HEK293 (cell line): ENCODE data around the gene BLOC1S2.

Experiments
- CTCF ChIA-PET: fragments of 350-600 bp; formaldehyde crosslinking; extraction: SDS; loops from one replicate; lab custom pipeline; 2021; ENCODE audit warnings: antibody characterized with exemption; lab: Yijun Ruan, JAX
- POLR2A ChIA-PET: fragments of 300-600 bp; formaldehyde crosslinking; extraction: SDS; loops from one replicate; lab custom pipeline; 2020; ENCODE audit warnings: antibody characterized with exemption, inconsistent platforms; lab: Yijun Ruan, JAX
- H3K27ac ChIP-seq: fragments of 200-500 bp; sonication (Bioruptor generic); 2 replicates; pipeline ENCODE4 v1.5.1; 2014; ENCODE audit warnings: low read depth, low read length, control low read depth, inconsistent platforms; ENCODE audit errors: extremely low read depth
- H3K36me3 ChIP-seq, 2 experiments: fragments of 200-500 bp in 1 of 2; sonication (Bioruptor generic) in 1 of 2; 1 replicate in 1 of 2; 2 replicates in 1 of 2; pipeline ENCODE4 v1.5.1; 2014 to 2017; ENCODE audit warnings: inconsistent platforms in 2 of 2, low read length in 2 of 2; ENCODE audit not compliant: control insufficient read depth in 2 of 2, insufficient read depth in 1 of 2
- H3K4me1 ChIP-seq: fragments of 200-500 bp; sonication (Bioruptor generic); 2 replicates; pipeline ENCODE4 v1.5.1; 2014; ENCODE audit warnings: mild to moderate bottlenecking, low read length, inconsistent platforms; ENCODE audit not compliant: control insufficient read depth, insufficient read depth
- H3K4me3 ChIP-seq: 2 replicates; pipeline ENCODE4 v1.5.1; 2011; ENCODE audit warnings: low read depth, mild to moderate bottlenecking, control low read depth, low read length, moderate library complexity
- H3K9me3 ChIP-seq: fragments of 200-500 bp; sonication (Bioruptor generic); 2 replicates; pipeline ENCODE4 v1.5.1; 2014; ENCODE audit warnings: low read depth, low read length, inconsistent platforms; ENCODE audit not compliant: control insufficient read depth, insufficient read depth
- AEBP2 ChIP-seq: fragments of 450-650 bp; formaldehyde crosslinking; IDR thresholded peaks from 2 replicates; pipeline ENCODE4 v1.5.1; 2016; ENCODE audit warnings: missing biosample characterization, missing genetic modification characterization, borderline replicate concordance
- BCL11A ChIP-seq: fragments of 450-650 bp; formaldehyde crosslinking; IDR thresholded peaks from 2 replicates; pipeline ENCODE4 v1.5.1; 2016; ENCODE audit warnings: low read depth, missing biosample characterization, missing genetic modification characterization
- IKZF3 ChIP-seq: fragments of 450-650 bp; IDR thresholded peaks from 2 replicates; pipeline ENCODE4 v1.5.0; 2018; ENCODE audit warnings: missing biosample characterization, mild to moderate bottlenecking, missing genetic modification characterization, moderate library complexity
- KLF17 ChIP-seq: fragments of 450-650 bp; formaldehyde crosslinking; IDR thresholded peaks from 2 replicates; pipeline ENCODE4 v1.5.1; 2016; ENCODE audit warnings: missing biosample characterization, missing genetic modification characterization
- KLF8 ChIP-seq: fragments of 450-650 bp; formaldehyde crosslinking; IDR thresholded peaks from 2 replicates; pipeline ENCODE4 v1.5.1; 2016; ENCODE audit warnings: missing biosample characterization, missing genetic modification characterization
- KLF9 ChIP-seq: fragments of 450-650 bp; formaldehyde crosslinking; IDR thresholded peaks from 2 replicates; pipeline ENCODE4 v1.5.1; 2016; ENCODE audit warnings: missing biosample characterization, missing genetic modification characterization, low read depth
- PRDM6 ChIP-seq: fragments of 450-650 bp; formaldehyde crosslinking; IDR thresholded peaks from 2 replicates; pipeline ENCODE4 v1.5.1; 2017; ENCODE audit warnings: missing biosample characterization, missing genetic modification characterization
- REPIN1 ChIP-seq: fragments of 450-650 bp; formaldehyde crosslinking; IDR thresholded peaks from 2 replicates; pipeline ENCODE4 v1.5.1; 2017; ENCODE audit warnings: missing biosample characterization, missing genetic modification characterization, low read depth
- TCF7L2 ChIP-seq: IDR thresholded peaks from 2 replicates; pipeline ENCODE4 v1.6.1; 2011; ENCODE audit warnings: low read depth, mild to moderate bottlenecking, inconsistent platforms, low read length, moderate library complexity, borderline replicate concordance
- ZBTB6 ChIP-seq: fragments of 450-650 bp; formaldehyde crosslinking; IDR thresholded peaks from 2 replicates; pipeline ENCODE4 v1.5.1; 2017; ENCODE audit warnings: missing biosample characterization, missing genetic modification characterization
- ZFP3 ChIP-seq: fragments of 450-650 bp; formaldehyde crosslinking; IDR thresholded peaks from 2 replicates; pipeline ENCODE4 v1.5.1; 2016; ENCODE audit warnings: low read depth, missing biosample characterization, missing genetic modification characterization
- ZNF10 ChIP-seq: fragments of 450-650 bp; formaldehyde crosslinking; IDR thresholded peaks from 2 replicates; pipeline ENCODE4 v1.5.1; 2017; ENCODE audit warnings: missing biosample characterization, missing genetic modification characterization
- ZNF155 ChIP-seq: fragments of 450-650 bp; formaldehyde crosslinking; IDR thresholded peaks from 2 replicates; pipeline ENCODE4 v1.5.1; 2016; ENCODE audit warnings: missing biosample characterization, missing genetic modification characterization
- ZNF175 ChIP-seq: fragments of 450-650 bp; formaldehyde crosslinking; IDR thresholded peaks from 2 replicates; pipeline ENCODE4 v1.5.1; 2016; ENCODE audit warnings: missing biosample characterization, missing genetic modification characterization
- ZNF341 ChIP-seq: fragments of 450-650 bp; formaldehyde crosslinking; IDR thresholded peaks from 2 replicates; pipeline ENCODE4; 2016; ENCODE audit warnings: low read depth, missing biosample characterization, missing genetic modification characterization
- ZNF423 ChIP-seq: fragments of 450-650 bp; formaldehyde crosslinking; IDR thresholded peaks from 2 replicates; pipeline ENCODE4 v1.5.1; 2016; ENCODE audit warnings: missing biosample characterization, missing genetic modification characterization
- ZNF514 ChIP-seq: fragments of 450-650 bp; formaldehyde crosslinking; IDR thresholded peaks from 2 replicates; pipeline ENCODE4 v1.5.1; 2016; ENCODE audit warnings: missing biosample characterization, missing genetic modification characterization
- ZNF529 ChIP-seq: fragments of 450-650 bp; formaldehyde crosslinking; IDR thresholded peaks from 2 replicates; pipeline ENCODE4 v1.5.1; 2017; ENCODE audit warnings: missing genetic modification characterization, missing biosample characterization; ENCODE audit not compliant: insufficient replicate concordance
- ZNF549 ChIP-seq: fragments of 450-650 bp; IDR thresholded peaks from 2 replicates; pipeline ENCODE4 v1.5.1; 2018; ENCODE audit warnings: missing biosample characterization, missing genetic modification characterization, mild to moderate bottlenecking, inconsistent platforms, moderate library complexity
- ZNF555 ChIP-seq: fragments of 450-650 bp; formaldehyde crosslinking; conservative IDR thresholded peaks from 2 replicates; pipeline ENCODE4 v1.5.1; 2017; ENCODE audit warnings: missing biosample characterization, mild to moderate bottlenecking, missing genetic modification characterization, inconsistent platforms
- ZNF600 ChIP-seq: fragments of 450-650 bp; formaldehyde crosslinking; IDR thresholded peaks from 2 replicates; pipeline ENCODE4 v1.5.1; 2016; ENCODE audit warnings: missing biosample characterization, missing genetic modification characterization
- ZNF664 ChIP-seq: fragments of 450-650 bp; formaldehyde crosslinking; IDR thresholded peaks from 2 replicates; pipeline ENCODE4 v1.5.1; 2016; ENCODE audit warnings: missing biosample characterization, missing genetic modification characterization
- ZNF76 ChIP-seq: fragments of 450-650 bp; formaldehyde crosslinking; IDR thresholded peaks from 2 replicates; pipeline ENCODE4; 2016; ENCODE audit warnings: low read depth, missing biosample characterization, missing genetic modification characterization, borderline replicate concordance
- ZNF785 ChIP-seq: fragments of 450-650 bp; formaldehyde crosslinking; IDR thresholded peaks from 2 replicates; pipeline ENCODE4 v1.5.1; 2016; ENCODE audit warnings: missing biosample characterization, missing genetic modification characterization
- TF ChIP-seq, protein P1 (sequence below): fragments of 450-650 bp; formaldehyde crosslinking; IDR thresholded peaks from 2 replicates; pipeline ENCODE4 v1.5.1; 2017; ENCODE audit warnings: missing biosample characterization, missing genetic modification characterization
- TF ChIP-seq, protein P2 (sequence below): fragments of 450-650 bp; formaldehyde crosslinking; IDR thresholded peaks from 2 replicates; pipeline ENCODE4 v1.5.1; 2016; ENCODE audit warnings: missing biosample characterization, missing genetic modification characterization
- TF ChIP-seq, protein P3 (sequence below): fragments of 450-650 bp; formaldehyde crosslinking; IDR thresholded peaks from 2 replicates; pipeline ENCODE4 v1.5.1; 2017; ENCODE audit warnings: missing biosample characterization, mild to moderate bottlenecking, missing genetic modification characterization, moderate library complexity

Gene BLOC1S2

GRCh38 chr10:100286051-100287033, at the start of gene BLOC1S2:
TSS of gene BLOC1S2 (minus strand) at chr10:100286680. CDS start at chr10:100286659, 21 bp downstream.
- no peaks in the 10 kb centered on the region for H3K9me3 ChIP-seq
- CTCF ChIA-PET = interaction anchor here (0.7 to 0.9 kb wide), 2 partner anchors 233 to 604 kb away, joined by 3 read pairs; no protein-coding TSS in a partner anchor
- H3K4me3 ChIP-seq = peak within 1 kb of the TSS; percentile 74
- H3K27ac ChIP-seq = peak within 1 kb of the TSS; percentile 88
- no peaks in the 10 kb centered on the region; the same call in 1 of the 2 replicates for H3K4me1 ChIP-seq
- POLR2A ChIA-PET = interaction anchor here (0.6 to 1.6 kb wide), 9 partner anchors 13 to 528 kb away, joined by 3 to 8 read pairs (median 4); partner anchors contain the start of gene SCD
- peaks cover 21 to 28% of the 10 kb centered on the region in 2 experiments for H3K36me3 ChIP-seq
- TF ChIP-seq, protein P1, sequence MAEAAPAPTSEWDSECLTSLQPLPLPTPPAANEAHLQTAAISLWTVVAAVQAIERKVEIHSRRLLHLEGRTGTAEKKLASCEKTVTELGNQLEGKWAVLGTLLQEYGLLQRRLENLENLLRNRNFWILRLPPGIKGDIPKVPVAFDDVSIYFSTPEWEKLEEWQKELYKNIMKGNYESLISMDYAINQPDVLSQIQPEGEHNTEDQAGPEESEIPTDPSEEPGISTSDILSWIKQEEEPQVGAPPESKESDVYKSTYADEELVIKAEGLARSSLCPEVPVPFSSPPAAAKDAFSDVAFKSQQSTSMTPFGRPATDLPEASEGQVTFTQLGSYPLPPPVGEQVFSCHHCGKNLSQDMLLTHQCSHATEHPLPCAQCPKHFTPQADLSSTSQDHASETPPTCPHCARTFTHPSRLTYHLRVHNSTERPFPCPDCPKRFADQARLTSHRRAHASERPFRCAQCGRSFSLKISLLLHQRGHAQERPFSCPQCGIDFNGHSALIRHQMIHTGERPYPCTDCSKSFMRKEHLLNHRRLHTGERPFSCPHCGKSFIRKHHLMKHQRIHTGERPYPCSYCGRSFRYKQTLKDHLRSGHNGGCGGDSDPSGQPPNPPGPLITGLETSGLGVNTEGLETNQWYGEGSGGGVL (tag by site-specific recombination) = peak; percentile 77
- TF ChIP-seq AEBP2 (tag by site-specific recombination) = no peak
- TF ChIP-seq ZNF664 (tag by site-specific recombination) = no peak
- peak; percentile 88 for TF ChIP-seq KLF9 (tag by site-specific recombination)
- no peak for TF ChIP-seq ZNF423 (tag by site-specific recombination)
- TF ChIP-seq ZNF76 (tag by site-specific recombination) = peak; percentile 86
- TF ChIP-seq ZFP3 = no peak
- TF ChIP-seq REPIN1 (tag by site-specific recombination) = peak; percentile 92; the same call in 1 of the 2 replicates
- no peak for TF ChIP-seq ZNF514 (tag by site-specific recombination)
- TF ChIP-seq ZNF341 (tag by site-specific recombination) = peak; percentile 98
- TF ChIP-seq ZNF600 (tag by site-specific recombination) = peak; percentile 98
- no peak for TF ChIP-seq ZNF175
- no peak for TF ChIP-seq ZNF555 (tag by site-specific recombination)
- TF ChIP-seq ZNF155 (tag by site-specific recombination) = no peak
- TF ChIP-seq ZNF785 (tag by site-specific recombination) = no peak
- no peak for TF ChIP-seq BCL11A (tag by site-specific recombination)
- TF ChIP-seq PRDM6 (tag by site-specific recombination) = no peak
- TF ChIP-seq, protein P2, sequence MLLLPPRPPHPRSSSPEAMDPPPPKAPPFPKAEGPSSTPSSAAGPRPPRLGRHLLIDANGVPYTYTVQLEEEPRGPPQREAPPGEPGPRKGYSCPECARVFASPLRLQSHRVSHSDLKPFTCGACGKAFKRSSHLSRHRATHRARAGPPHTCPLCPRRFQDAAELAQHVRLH (tag by site-specific recombination) = peak; percentile 83; the same call in 1 of the 2 replicates
- TF ChIP-seq, protein P3, sequence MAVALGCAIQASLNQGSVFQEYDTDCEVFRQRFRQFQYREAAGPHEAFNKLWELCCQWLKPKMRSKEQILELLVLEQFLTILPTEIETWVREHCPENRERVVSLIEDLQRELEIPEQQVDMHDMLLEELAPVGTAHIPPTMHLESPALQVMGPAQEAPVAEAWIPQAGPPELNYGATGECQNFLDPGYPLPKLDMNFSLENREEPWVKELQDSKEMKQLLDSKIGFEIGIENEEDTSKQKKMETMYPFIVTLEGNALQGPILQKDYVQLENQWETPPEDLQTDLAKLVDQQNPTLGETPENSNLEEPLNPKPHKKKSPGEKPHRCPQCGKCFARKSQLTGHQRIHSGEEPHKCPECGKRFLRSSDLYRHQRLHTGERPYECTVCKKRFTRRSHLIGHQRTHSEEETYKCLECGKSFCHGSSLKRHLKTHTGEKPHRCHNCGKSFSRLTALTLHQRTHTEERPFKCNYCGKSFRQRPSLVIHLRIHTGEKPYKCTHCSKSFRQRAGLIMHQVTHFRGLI (tag by site-specific recombination) = 0 out of 2 replicates have a peak, but pooled peaks have one; percentile 9
- no peak; the same call in 1 of the 2 replicates for TF ChIP-seq ZNF10 (tag by site-specific recombination)
- TF ChIP-seq ZNF529 = no peak
- TF ChIP-seq KLF17 (tag by site-specific recombination) = peak; percentile 90
- peak; percentile 94 for TF ChIP-seq KLF8 (tag by site-specific recombination)
- no peak for TF ChIP-seq TCF7L2
- peak; percentile 66; the same call in 1 of the 2 replicates for TF ChIP-seq ZBTB6 (tag by site-specific recombination)
- no peak for TF ChIP-seq IKZF3
- TF ChIP-seq ZNF549 (tag by site-specific recombination) = no peak
